OCI-M2 (cell line): Measurements from ENCODE around the gene HS3ST5.
"Not testable (repeated sequence)": the region's sequence is repeated elsewhere in the genome, so short reads cannot be mapped to it uniquely, and the experiment has no call there.

Experiments
- DNase-seq: peaks from one replicate; lab custom pipeline; 2025; ENCODE audit not compliant: unreplicated experiment; lab: John Stamatoyannopoulos, UW

Gene HS3ST5

DNA sequence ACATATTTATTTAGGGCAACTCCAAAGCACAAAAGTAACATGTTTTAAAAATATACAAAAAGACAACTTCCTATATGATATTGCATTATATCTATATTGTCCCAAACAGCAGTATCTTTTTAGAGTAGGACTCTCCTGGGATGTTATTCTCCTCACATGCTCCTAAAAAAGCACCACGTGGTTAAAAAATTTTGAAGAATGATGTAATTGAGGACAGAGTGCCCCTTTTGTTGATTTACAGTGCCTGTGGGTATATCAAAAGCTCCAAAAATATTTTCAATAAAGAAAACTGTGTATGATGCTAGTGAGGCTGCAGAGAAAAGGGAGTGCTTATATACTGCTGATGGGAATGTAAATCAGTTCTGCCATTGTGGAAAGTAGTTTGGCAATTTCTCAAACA lies 241.6 kb downstream of the HS3ST5 start:
- no peak for DNase-seq

- DNase-seq: no peak
Observed at GRCh38 chr6:114100215-114100994, 242.4 kb downstream of the HS3ST5 start.

GRCh38 chr6:114096561-114097172 lies 246.2 kb downstream of the HS3ST5 start:
- DNase-seq: no peak

- DNase-seq: no peak
Observed at GRCh38 chr6:114092943-114093342, 249.9 kb downstream of the HS3ST5 start.

GRCh38 chr6:114090626-114091025 lies 252.2 kb downstream of the HS3ST5 start:
- no peak for DNase-seq

GRCh38 chr6:114087496-114087895 lies 255.3 kb downstream of the HS3ST5 start:
- DNase-seq: no peak

DNA sequence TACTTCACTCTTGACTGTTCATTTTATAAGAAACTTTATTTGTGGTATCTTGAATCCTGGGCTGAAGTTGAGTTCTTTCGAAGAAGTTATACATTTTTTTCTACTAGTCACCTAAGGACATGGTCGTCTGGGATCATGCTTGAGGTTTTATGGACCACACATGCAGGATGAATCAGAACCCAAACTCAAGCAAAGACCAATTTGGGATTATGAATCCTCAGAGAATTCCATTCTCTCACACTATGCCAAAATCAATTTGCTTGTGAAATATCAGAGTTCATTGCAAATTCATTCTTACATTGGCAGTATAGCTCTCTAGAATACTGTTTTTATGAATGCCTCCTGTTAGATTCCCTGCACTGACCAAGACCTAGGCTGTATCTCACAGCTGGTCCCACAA lies 257.6 kb downstream of the HS3ST5 start:
- no peak for DNase-seq

- DNase-seq: no peak
Observed at GRCh38 chr6:114084327-114084890, 258.4 kb downstream of the HS3ST5 start.

DNA sequence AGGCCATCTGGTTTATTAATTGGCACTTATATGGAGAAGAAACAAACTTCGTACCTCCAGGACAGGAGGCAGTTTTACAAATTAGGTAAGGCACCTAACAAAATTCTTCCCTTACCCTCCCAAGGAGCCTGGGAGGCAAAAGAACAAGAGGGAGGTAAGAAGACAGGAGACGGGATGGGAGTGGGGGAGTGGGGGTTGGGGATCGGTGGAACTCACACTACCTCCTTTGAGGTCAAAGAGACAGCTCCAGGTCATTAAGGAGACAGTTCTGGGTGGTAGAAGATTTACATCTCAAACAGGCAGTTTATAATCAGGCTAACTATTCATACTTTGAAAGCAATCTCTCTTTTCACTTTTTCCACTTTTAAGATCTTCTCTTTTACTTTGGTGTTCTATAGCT lies 259.6 kb downstream of the HS3ST5 start:
- no peak for DNase-seq

GRCh38 chr6:114081730-114082129 lies 261.1 kb downstream of the HS3ST5 start:
- no peak for DNase-seq

GRCh38 chr6:114080891-114081510 lies 261.8 kb downstream of the HS3ST5 start:
- DNase-seq: no peak

- DNase-seq: not testable (repeated sequence)
Observed at GRCh38 chr6:114080410-114080809, 262.4 kb downstream of the HS3ST5 start.

GRCh38 chr6:114075777-114076176 lies 267.0 kb downstream of the HS3ST5 start:
- no peak for DNase-seq

DNA sequence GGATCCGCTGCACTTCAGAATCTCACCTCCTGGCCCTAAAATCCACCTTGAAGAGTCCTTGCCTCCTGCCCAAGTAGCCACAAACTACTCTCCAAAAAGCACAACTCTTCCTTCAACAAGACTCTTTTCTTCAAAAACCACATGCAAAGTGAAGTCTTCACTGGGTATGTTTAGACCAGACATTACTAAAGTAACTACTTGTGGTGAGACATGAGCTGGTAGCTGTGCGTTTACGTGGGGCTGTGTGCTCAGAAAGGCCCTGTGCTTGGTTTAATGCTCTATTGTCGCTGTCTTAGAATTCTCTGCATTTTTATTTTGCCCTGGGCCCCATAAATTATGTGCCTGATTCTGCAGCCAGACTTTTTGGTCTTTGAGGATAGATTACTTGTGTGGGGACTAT lies 267.5 kb downstream of the HS3ST5 start:
- no peak for DNase-seq

DNA sequence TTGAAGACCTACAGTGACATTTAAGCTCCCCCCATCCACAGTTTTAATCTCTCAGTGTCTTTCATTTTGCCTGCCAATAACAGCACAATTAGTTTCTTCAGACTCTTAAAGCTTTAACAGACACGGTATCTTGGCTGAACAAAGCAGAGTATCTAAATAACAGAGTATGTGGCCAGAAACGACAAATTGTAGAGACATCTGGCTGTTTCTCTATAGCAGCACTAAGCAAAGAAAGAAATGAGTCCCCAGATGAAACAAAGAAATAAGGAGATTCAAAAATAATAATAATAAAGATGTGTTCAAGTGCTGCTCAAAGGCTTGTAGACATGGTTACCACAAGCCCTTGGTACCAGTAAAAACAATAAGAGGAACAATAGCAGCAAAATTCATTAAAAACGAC lies 274.1 kb downstream of the HS3ST5 start:
- no peak for DNase-seq

- no peak for DNase-seq
Observed at GRCh38 chr6:114068116-114068515, 274.7 kb downstream of the HS3ST5 start.

- no peak for DNase-seq
Observed at GRCh38 chr6:114064862-114065261, 278.0 kb downstream of the HS3ST5 start.

DNA sequence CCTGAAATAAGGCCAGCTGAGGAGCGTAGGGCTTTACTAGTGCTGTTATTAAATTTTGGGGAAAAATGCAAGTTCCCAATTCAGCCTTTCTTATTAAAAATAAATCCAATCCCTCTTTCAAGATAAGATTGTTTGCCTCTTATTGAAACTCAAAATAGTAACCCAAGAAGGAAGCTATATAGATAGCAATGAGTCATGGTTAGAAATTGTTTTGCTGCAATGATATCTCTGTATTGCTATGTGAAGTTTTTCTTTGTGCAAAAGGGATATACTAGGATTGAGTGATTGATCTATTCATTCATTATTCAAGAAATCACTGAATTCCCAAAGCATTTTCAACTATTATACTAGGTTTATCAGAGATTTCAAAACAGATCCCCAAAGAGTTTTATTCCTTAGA lies 278.9 kb downstream of the HS3ST5 start:
- DNase-seq: no peak

DNA sequence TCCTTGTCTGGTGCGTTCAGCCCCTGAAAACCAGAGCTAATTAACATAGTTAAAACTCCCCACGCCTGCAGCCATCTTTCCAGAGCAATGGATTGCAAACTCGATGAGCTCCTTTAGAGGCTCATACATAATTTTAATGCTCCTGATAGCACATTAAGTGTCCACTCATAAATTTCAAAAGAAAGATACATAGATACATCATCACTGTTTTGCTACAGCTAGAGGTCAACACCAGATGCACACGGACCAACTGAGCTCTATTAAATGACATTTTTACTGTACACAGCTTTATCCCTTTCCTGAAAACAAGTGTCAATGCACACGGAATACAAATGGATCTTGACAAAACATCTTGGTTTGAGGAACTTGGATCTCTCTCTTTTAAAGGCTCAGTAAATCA lies 280.6 kb downstream of the HS3ST5 start:
- no peak for DNase-seq

DNA sequence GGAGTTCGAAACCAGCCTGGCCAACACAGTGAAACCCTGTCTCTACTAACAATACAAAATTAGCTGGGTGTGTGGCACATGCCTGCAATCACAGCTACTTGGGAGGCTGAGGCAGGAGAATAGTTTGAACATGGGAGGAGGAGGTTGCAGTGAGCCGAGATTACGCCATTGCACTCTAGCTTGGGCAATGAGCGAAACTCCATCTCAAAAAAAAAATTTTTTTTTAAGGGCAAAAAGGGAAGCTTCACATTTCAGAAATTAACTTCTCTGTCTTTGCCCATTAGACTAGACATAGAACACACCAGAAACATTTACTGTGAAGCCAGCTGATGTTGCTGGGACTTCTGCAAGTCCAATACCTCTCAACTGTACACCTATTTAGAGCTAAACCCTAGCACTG lies 281.1 kb downstream of the HS3ST5 start:
- DNase-seq: no peak

GRCh38 chr6:114061116-114061515 lies 281.7 kb downstream of the HS3ST5 start:
- no peak for DNase-seq

DNA sequence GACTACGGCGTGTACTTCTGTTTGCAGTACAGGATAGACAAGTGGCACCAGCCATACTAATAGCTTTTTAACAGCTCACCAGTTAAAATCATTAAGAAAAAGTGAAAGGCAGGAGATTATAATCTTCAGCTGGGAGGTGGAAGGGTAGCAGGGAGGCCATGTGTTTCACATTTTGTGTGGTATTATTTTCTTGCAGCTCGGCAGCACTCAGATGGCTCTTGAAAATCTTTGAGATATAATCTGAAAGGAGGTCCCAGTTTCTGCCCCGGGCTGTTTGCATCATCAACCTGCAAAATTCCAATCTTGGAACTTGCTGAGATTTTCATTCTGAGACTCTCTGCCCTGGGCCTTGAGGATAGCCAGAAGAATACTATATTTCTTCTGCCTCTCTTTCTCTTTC lies 284.4 kb downstream of the HS3ST5 start:
- no peak for DNase-seq
